ENCODE results near the gene IL36A. TPM values are rescaled to one million over a fixed set of nuclear protein-coding genes. Genes with fewer than 3 reads are reported as not detected.

The IL36A gene
- total RNA-seq, 1 experiment from 2014 or later, result not detected

- H2BK20ac ChIP-seq (ENCODE audit: low read depth, low read length, poor library complexity, severe bottlenecking), result no peak overlapping the region
- no peak overlapping the region for H4K8ac ChIP-seq (replicated peaks; ENCODE audit: insufficient read length, low read depth, low read length)
- no peak overlapping the region for H3K56ac ChIP-seq (ENCODE audit: insufficient read length, low read depth, low read length)
- no peak overlapping the region for H4K91ac ChIP-seq (ENCODE audit: insufficient read length, low read depth, low read length)
- no peak overlapping the region for H3T11ph ChIP-seq (ENCODE audit: low read length)
- no peaks in the 10 kb centered on the region for H4K20me1 ChIP-seq (ENCODE audit: control insufficient read depth, insufficient read depth, insufficient read length)
- no peak overlapping the region for H3K9ac ChIP-seq (ENCODE audit: extremely low read depth, insufficient read length, low read length)
- no peaks in the 10 kb centered on the region for H3K36me3 Mint-ChIP-seq (ENCODE audit: insufficient read depth in 1 of 3, low read depth in 3 of 3)
- H3K27ac ChIP-seq (ENCODE audit: insufficient read length, low read depth, low read length), result no peak overlapping the region
- H3K18ac ChIP-seq (ENCODE audit: insufficient read length, low read depth, low read length), result no peak overlapping the region
- H3K9me3 ChIP-seq (ENCODE audit: control insufficient read depth, low read depth, low read length), result no peaks in the 10 kb centered on the region
- H2AFZ ChIP-seq (ENCODE audit: low read length), result no peak overlapping the region
- H3K23ac ChIP-seq (ENCODE audit: insufficient read length, low read depth, low read length), result no peak overlapping the region
- DNase-seq, result no peak
- WGBS (ENCODE audit: extremely low coverage, insufficient read length, low lambda C conversion rate), result no CpG with 5 or more reads among the region's 3 CpGs
- no peak overlapping the region for H3K4me3 Mint-ChIP-seq
- H2BK5ac ChIP-seq (ENCODE audit: insufficient read length, low read length), result no peak overlapping the region
- no peak overlapping the region for H2BK15ac ChIP-seq (ENCODE audit: low read depth, low read length)
- no peak overlapping the region for H2BK12ac ChIP-seq (ENCODE audit: insufficient read length, low read depth, low read length)
- no peak overlapping the region for H2AK5ac ChIP-seq (ENCODE audit: insufficient read length, low read length)
- H3K4ac ChIP-seq (ENCODE audit: low read depth, low read length), result no peak overlapping the region
- H3K14ac ChIP-seq (ENCODE audit: insufficient read depth, low read length), result no peak overlapping the region
- no peak overlapping the region for H2BK120ac ChIP-seq (ENCODE audit: low read depth, low read length, poor library complexity, severe bottlenecking)
- no peak overlapping the region for H4K5ac ChIP-seq (ENCODE audit: insufficient read length, low read depth, low read length)
- H3K4me1 ChIP-seq (ENCODE audit: insufficient read depth, low read length), result no peaks in the 10 kb centered on the region
- H3K27ac Mint-ChIP-seq, result no peak overlapping the region
- H3K79me1 ChIP-seq (ENCODE audit: insufficient read depth, low read depth, low read length, poor library complexity, severe bottlenecking), result no peaks in the 10 kb centered on the region
- peaks cover 39% of the 10 kb centered on the region for H3K27me3 Mint-ChIP-seq (ENCODE audit: low read depth)
- no peaks in the 10 kb centered on the region for H3K23me2 ChIP-seq (ENCODE audit: insufficient read length, low read depth, low read length, poor library complexity, severe bottlenecking)
- no peaks in the 10 kb centered on the region for H3K79me2 ChIP-seq (ENCODE audit: insufficient read depth, low read length)
- H3K4me1 Mint-ChIP-seq, result no peaks in the 10 kb centered on the region
- no peak overlapping the region for H3K4me2 ChIP-seq (ENCODE audit: insufficient read depth, insufficient read length, low read length)
- peaks cover 19 to 64% of the 10 kb centered on the region in 2 experiments for H3K9me3 Mint-ChIP-seq
- no peaks in the 10 kb centered on the region for H3K27me3 ChIP-seq (ENCODE audit: insufficient read depth, low read length)
- TF ChIP-seq CTCF (conservative IDR thresholded peaks at IDR 0.05), result no peak
These were observed 8.0 kb downstream of the IL36A start for GRCh38 chr2:113013336-113013661.
